Uterus (tissue), 2 donors: ENCODE data around the gene NSMF.

Experiments
- POLR2A ChIP-seq, 2 donors: fragments of 450-650 bp; IDR thresholded peaks; one replicate each; pipeline ENCODE4 v1.6.1; 2016; ENCODE audit warnings: antibody characterized with exemption in 2 of 2, mild to moderate bottlenecking in 1 of 2, moderate library complexity in 1 of 2
- TF ChIP-seq, protein P1 (sequence below), 4 experiments: fragments of 200-600 bp in 2 of 4; fragments of 450-650 bp in 2 of 4; sonication (generic) in 2 of 4; IDR thresholded peaks; one replicate each; pipeline ENCODE4 v1.5.1; 2016 to 2019; ENCODE audit warnings: antibody characterized with exemption in 4 of 4, mild to moderate bottlenecking in 2 of 4, moderate library complexity in 1 of 4

- TF ChIP-seq, protein P1, sequence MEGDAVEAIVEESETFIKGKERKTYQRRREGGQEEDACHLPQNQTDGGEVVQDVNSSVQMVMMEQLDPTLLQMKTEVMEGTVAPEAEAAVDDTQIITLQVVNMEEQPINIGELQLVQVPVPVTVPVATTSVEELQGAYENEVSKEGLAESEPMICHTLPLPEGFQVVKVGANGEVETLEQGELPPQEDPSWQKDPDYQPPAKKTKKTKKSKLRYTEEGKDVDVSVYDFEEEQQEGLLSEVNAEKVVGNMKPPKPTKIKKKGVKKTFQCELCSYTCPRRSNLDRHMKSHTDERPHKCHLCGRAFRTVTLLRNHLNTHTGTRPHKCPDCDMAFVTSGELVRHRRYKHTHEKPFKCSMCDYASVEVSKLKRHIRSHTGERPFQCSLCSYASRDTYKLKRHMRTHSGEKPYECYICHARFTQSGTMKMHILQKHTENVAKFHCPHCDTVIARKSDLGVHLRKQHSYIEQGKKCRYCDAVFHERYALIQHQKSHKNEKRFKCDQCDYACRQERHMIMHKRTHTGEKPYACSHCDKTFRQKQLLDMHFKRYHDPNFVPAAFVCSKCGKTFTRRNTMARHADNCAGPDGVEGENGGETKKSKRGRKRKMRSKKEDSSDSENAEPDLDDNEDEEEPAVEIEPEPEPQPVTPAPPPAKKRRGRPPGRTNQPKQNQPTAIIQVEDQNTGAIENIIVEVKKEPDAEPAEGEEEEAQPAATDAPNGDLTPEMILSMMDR (IDR thresholded peaks at IDR 0.05), result no peak
- no peak for TF ChIP-seq POLR2A (IDR thresholded peaks at IDR 0.05)
Measured at GRCh38 chr9:137496601-137497375, 37.7 kb upstream of the NSMF start.
